GM12801 (cell line): ENCODE data around the gene SIPA1L3.

Experiments
- TF ChIP-seq, protein P1 (sequence below): IDR thresholded peaks from one replicate; pipeline ENCODE4 v1.5.1; 2011; ENCODE audit warnings: control low read depth; ENCODE audit not compliant: insufficient read length; ENCODE audit errors: extremely low read depth

The SIPA1L3 gene

DNA sequence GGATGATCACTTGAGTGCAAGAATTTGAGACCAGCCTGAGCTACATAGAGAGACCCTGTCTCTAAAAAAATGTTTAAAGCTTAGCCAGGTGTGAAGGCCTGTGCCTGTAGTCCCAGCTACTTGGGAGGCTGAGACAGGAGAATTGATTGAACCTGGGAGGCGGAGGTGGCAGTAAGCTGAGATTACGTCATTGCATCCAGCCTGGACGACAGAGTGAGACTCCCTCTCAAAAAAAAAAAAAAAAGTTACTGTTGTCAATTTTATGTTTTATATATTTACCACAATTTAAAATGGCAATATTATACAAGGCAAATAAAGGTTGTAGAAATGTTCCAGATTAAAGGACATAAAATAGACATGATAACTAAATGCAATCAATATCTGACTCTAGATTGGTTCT lies 29.9 kb upstream of the SIPA1L3 start:
- TF ChIP-seq, protein P1, sequence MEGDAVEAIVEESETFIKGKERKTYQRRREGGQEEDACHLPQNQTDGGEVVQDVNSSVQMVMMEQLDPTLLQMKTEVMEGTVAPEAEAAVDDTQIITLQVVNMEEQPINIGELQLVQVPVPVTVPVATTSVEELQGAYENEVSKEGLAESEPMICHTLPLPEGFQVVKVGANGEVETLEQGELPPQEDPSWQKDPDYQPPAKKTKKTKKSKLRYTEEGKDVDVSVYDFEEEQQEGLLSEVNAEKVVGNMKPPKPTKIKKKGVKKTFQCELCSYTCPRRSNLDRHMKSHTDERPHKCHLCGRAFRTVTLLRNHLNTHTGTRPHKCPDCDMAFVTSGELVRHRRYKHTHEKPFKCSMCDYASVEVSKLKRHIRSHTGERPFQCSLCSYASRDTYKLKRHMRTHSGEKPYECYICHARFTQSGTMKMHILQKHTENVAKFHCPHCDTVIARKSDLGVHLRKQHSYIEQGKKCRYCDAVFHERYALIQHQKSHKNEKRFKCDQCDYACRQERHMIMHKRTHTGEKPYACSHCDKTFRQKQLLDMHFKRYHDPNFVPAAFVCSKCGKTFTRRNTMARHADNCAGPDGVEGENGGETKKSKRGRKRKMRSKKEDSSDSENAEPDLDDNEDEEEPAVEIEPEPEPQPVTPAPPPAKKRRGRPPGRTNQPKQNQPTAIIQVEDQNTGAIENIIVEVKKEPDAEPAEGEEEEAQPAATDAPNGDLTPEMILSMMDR = no peak

DNA sequence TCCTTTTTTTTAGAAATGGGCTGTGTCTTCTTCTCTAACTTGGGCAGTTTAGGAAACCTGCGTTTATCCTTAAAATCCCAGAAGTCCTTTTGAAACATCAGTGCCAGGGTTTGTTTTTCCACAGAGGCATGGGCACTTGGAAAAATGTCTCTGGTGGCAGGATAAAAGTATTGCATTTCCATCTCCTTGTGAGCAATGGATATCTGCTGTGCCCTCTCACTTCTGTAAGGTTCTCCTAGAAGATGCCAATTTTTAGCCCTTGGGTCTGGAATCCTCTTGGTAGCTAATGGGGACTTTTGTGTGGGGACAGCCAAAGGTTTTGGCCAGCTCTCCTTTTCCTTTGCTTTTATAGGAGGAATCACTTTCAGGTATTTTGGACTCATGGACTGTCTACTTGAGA lies 21.6 kb upstream of the SIPA1L3 start:
- TF ChIP-seq, protein P1 = no peak

DNA sequence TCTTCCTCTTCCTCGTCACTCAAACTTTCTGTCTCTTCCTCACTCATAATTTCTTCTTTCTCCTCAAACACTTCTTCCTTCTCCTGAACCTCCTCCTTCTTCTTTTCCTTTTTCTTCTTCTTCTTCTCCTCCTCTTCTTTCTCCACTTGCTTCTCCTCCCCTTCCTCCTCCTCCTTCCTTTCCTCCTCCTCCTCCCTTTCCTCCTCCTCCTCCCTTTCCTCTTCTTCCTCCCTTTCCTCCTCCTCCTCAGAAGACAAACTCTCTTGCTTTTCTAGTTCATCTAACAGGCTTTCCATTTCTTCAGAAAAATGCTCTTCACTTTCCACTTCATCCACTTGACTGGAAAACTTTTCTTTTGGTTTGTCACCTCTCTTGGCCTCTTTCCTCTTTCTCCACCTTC lies 20.4 kb upstream of the SIPA1L3 start:
- TF ChIP-seq, protein P1 = no peak

DNA sequence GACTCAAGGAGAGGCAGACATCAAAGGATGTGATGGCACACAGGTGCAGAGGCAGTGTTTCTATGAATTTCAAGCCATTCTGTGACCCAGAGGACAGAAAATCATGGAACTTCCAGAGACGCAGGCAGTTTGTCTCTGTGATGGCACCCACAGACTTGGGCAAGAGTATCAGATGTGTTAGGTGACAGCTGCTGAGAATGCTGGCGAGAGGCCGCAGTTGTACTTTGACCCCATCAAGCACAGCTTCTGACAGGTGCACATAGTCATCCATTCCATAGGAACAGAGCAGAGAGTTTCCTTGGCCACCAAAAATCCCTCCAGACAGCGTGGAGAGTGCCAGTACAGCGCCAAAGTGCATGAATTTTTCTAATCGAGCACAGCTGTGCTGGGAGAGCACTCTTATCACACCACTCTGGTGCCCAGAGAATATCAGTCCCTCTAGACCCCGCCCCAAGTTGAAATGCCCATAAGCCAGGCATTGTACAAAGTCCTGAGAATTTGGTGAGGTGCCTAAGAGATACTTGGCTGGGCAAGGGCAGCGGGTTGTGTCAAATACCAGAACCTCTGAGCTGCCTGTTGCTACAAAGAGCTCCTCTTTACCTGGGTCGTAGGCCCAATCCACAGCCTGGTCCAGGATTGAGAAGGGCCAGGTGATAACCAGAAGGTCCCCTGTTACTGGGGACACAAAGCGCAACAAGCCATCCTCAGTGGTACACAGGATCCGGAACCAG lies 13.0 kb upstream of the SIPA1L3 start:
- TF ChIP-seq, protein P1 = no peak

DNA sequence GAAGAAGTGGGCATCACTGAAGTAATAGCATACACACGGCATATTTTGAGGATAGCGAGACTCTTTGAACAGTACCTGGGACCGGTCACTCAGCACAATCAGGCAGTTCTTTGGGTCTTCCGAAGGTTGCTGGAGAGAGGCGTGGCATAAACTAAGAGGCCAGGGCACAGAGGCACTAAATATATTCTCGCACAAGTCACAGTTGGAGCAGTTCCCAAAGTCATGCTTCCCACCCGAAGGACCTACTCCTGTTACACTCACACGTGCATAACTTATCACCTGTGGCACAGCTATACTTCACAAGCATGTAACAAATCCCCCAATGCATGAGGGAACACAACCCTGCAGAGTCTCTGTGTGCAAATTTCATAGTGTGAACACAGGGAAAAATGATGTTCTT lies 10.8 kb upstream of the SIPA1L3 start:
- TF ChIP-seq, protein P1 = no peak

DNA sequence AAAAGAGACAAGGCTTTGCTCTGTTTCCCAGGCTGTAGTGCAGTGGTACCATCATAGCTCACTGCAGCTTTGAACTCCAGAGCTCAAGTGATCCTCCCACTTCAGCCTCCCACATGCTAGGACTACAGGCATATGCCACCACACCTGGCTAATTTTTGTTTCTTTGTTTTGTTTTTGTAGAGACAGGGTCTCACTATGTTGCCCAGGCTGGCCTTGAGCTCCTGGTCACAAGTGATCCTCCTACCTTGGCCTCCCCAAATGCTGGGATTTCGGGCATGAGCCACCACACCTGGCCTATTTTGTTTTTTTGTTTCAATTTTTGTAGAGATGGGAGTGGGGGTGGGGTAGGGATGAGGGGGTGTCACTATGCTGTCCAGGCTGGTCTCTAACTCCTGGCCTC lies 7.6 kb upstream of the SIPA1L3 start:
- TF ChIP-seq, protein P1 = no peak

DNA sequence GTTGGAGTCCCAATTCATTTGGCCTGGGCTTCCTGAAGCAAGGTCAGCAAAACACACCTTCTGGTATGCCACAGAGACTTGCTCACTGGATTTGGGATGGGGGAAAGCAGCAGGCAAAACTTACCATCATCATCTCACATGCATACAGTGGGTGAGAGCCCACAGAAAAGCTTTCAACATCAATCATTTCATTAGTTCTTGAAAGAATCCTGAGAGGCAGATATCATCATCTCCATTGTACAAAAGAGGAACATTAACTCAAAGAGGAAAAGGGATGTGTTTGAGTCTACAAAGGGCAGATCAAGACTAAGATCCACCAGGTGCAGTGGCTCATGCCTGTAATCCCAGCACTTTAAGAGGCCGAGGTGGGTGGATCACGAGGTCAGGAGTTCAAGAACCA lies 7.0 kb upstream of the SIPA1L3 start:
- TF ChIP-seq, protein P1 = no peak
